Breast epithelium (tissue), 3 donors: ENCODE results near the gene COTL1.

Experiments
- CTCF ChIP-seq, 3 donors: fragments of 450-650 bp; IDR thresholded peaks; one replicate each; pipeline ENCODE4 v1.5.1; 2016 to 2017; ENCODE audit warnings: antibody characterized with exemption in 3 of 3, mild to moderate bottlenecking in 3 of 3, moderate library complexity in 3 of 3
- POLR2A ChIP-seq: fragments of 450-650 bp; IDR thresholded peaks from one replicate; pipeline ENCODE4 v1.6.1; 2016; ENCODE audit warnings: antibody characterized with exemption, mild to moderate bottlenecking, moderate library complexity
- POLR2AphosphoS5 ChIP-seq, 3 donors: sonication (generic); formaldehyde crosslinking; IDR thresholded peaks; one replicate each; pipeline ENCODE4 v1.6.1; 2017; ENCODE audit warnings: antibody characterized with exemption in 3 of 3

- TF ChIP-seq CTCF (IDR thresholded peaks at IDR 0.05) (no peak), POLR2AphosphoS5 (IDR thresholded peaks at IDR 0.05) (no peak), POLR2A (no peak)
Observed at GRCh38 chr16:84559311-84559932, 58.5 kb downstream of the COTL1 start.
